ENCODE measurements around the gene POLE3. TPM values are rescaled to one million over a fixed set of nuclear protein-coding genes. Genes with fewer than 3 reads are reported as not detected.
A peak's percentile ranks its signal among the peaks of the same experiment; 100 is the strongest.
"Not testable (repeated sequence)": the region's sequence is repeated elsewhere in the genome, so short reads cannot be mapped to it uniquely, and the experiment has no call there.

POLE3 gene
- 10 to 100 TPM; 41.2 to 55.9 (median 45.2) TPM for polyA plus RNA-seq (ENCODE audit: insufficient read length in 10 of 10)
- long read RNA-seq, donor 1, transcript POLE3-201 (4 exons, 2,109 nt), result major isoform, 10 of 10 reads
- long read RNA-seq, donor 1, partial matches to known transcripts, result 0 of 10 reads
- long read RNA-seq, donor 1, other reads (novel, unspliced or antisense), result 0 of 10 reads
- long read RNA-seq, donor 2, transcript POLE3-201 (4 exons, 2,109 nt), result major isoform, 15 of 15 reads
- long read RNA-seq, donor 2, partial matches to known transcripts, result 0 of 15 reads
- long read RNA-seq, donor 2, other reads (novel, unspliced or antisense), result 0 of 15 reads
- long read RNA-seq, donor 3, result 0 reads
- long read RNA-seq, donor 4, transcript POLE3-201 (4 exons, 2,109 nt), result major isoform, 7 of 9 reads
- long read RNA-seq, donor 4, partial matches to known transcripts, result 0 of 9 reads
- long read RNA-seq, donor 4, other reads (novel, unspliced or antisense), result 0 of 9 reads
- long read RNA-seq, donor 5, transcript POLE3-201 (4 exons, 2,109 nt), result major isoform, 25 of 25 reads
- long read RNA-seq, donor 5, partial matches to known transcripts, result 0 of 25 reads
- long read RNA-seq, donor 5, other reads (novel, unspliced or antisense), result 0 of 25 reads
- long read RNA-seq, donor 6, transcript POLE3-201 (4 exons, 2,109 nt), result major isoform, 16 of 17 reads
- long read RNA-seq, donor 6, partial matches to known transcripts, result 0 of 17 reads
- long read RNA-seq, donor 6, other reads (novel, unspliced or antisense), result 0 of 17 reads
- long read RNA-seq, donor 7, transcript POLE3-201 (4 exons, 2,109 nt), result major isoform, 6 of 7 reads
- long read RNA-seq, donor 7, partial matches to known transcripts, result 0 of 7 reads
- long read RNA-seq, donor 7, other reads (novel, unspliced or antisense), result 0 of 7 reads
- long read RNA-seq, donor 8, transcript POLE3-201 (4 exons, 2,109 nt), result major isoform, 14 of 15 reads
- long read RNA-seq, donor 8, partial matches to known transcripts, result 0 of 15 reads
- long read RNA-seq, donor 8, other reads (novel, unspliced or antisense), result 0 of 15 reads
- long read RNA-seq, donor 9, partial matches to known transcripts, result 0 of 4 reads
- long read RNA-seq, donor 9, other reads (novel, unspliced or antisense), result 0 of 4 reads

GRCh38 chr9:113410207-113410864, at the start of gene POLE3, which contains the start of gene C9orf43:
Gene POLE3 (minus strand): TSS chr9:113410675. CDS start chr9:113410293, 382 bp downstream.
Gene C9orf43 (plus strand): TSS chr9:113410747. CDS start chr9:113413494, 2,747 bp downstream.
- peak; percentile 96 to 99 (median 97) for DNase-seq

GRCh38 chr9:113456235-113456634, 45.8 kb upstream of the POLE3 start:
- no peak for DNase-seq

GRCh38 chr9:113454914-113455761, 44.7 kb upstream of the POLE3 start:
- peak in 2 of 3 donors; percentile 53 to 67 for DNase-seq

GRCh38 chr9:113452113-113452605, 41.7 kb upstream of the POLE3 start:
- DNase-seq, result no peak

GRCh38 chr9:113449376-113449775, 38.9 kb upstream of the POLE3 start:
- no peak for DNase-seq

- DNase-seq, result peak; percentile 48 to 66 (median 49)
Measured at GRCh38 chr9:113446323-113446740, 35.9 kb upstream of the POLE3 start.

- no peak for DNase-seq
Measured at GRCh38 chr9:113444736-113445135, 34.3 kb upstream of the POLE3 start.

GRCh38 chr9:113437716-113438115, 27.2 kb upstream of the POLE3 start:
- not testable (repeated sequence) for DNase-seq

- DNase-seq, result no peak
Measured at GRCh38 chr9:113436728-113437515, 26.4 kb upstream of the POLE3 start.

GRCh38 chr9:113431191-113431590, 20.7 kb upstream of the POLE3 start:
- DNase-seq, result no peak

- DNase-seq, result peak in 1 of 3 donors; percentile 72
Measured at GRCh38 chr9:113428062-113428615, 17.7 kb upstream of the POLE3 start.

GRCh38 chr9:113427629-113428028, 17.2 kb upstream of the POLE3 start:
- no peak for DNase-seq

- DNase-seq, result no peak
Measured at GRCh38 chr9:113426701-113427100, 16.2 kb upstream of the POLE3 start.

GRCh38 chr9:113425072-113425471, 14.6 kb upstream of the POLE3 start:
- DNase-seq, result no peak

GRCh38 chr9:113421726-113422125, 11.3 kb upstream of the POLE3 start:
- no peak for DNase-seq

- DNase-seq, result no peak
Measured at GRCh38 chr9:113417370-113417769, 6.9 kb upstream of the POLE3 start.

- peak in 1 of 3 donors; percentile 41 for DNase-seq
Measured at GRCh38 chr9:113416149-113416721, 5.8 kb upstream of the POLE3 start.

GRCh38 chr9:113409883-113410206, 630 bp downstream of the POLE3 start:
- DNase-seq, result no peak

GRCh38 chr9:113409481-113409880, 994 bp downstream of the POLE3 start:
- no peak for DNase-seq

All from muscle of back (tissue), 13 donors.